Esophagus squamous epithelium (tissue), 4 donors: ENCODE measurements around the gene LEF1.

ENCODE experiments used
- POLR2A ChIP-seq, 4 donors: fragments of 450-650 bp; IDR thresholded peaks; one replicate each; pipeline ENCODE4 v1.6.1; 2017; ENCODE audit warnings: antibody characterized with exemption in 4 of 4, mild to moderate bottlenecking in 4 of 4, moderate library complexity in 3 of 4
- TF ChIP-seq, protein P1 (sequence below), 6 experiments: fragments of 450-650 bp in 4 of 6; fragments of 200-600 bp in 2 of 6; sonication (generic) in 2 of 6; IDR thresholded peaks; one replicate each; pipeline ENCODE4 v1.5.1; 2016 to 2019; ENCODE audit warnings: antibody characterized with exemption in 6 of 6, mild to moderate bottlenecking in 4 of 6, moderate library complexity in 4 of 6

DNA sequence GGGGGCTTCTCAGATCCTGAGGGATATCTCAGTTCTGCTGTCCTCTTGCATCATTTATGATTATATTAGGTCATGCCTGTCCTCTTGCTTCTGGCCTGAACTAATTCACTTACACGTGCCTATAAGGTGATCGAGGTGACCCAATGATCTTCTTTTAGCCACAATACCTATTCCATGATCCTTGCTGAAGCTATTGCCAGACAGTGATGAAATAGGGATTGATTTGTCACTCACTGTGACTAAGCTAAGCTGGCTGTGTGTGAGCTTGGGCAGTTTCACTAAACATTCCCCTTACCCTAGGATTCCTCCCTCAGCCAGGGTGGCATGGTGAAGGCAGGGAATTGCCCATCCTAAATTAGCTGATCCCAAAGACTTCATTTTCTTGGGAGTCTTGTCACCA lies 160.0 kb downstream of the LEF1 start:
- no peak for TF ChIP-seq POLR2A (IDR thresholded peaks at IDR 0.05)
- TF ChIP-seq, protein P1, sequence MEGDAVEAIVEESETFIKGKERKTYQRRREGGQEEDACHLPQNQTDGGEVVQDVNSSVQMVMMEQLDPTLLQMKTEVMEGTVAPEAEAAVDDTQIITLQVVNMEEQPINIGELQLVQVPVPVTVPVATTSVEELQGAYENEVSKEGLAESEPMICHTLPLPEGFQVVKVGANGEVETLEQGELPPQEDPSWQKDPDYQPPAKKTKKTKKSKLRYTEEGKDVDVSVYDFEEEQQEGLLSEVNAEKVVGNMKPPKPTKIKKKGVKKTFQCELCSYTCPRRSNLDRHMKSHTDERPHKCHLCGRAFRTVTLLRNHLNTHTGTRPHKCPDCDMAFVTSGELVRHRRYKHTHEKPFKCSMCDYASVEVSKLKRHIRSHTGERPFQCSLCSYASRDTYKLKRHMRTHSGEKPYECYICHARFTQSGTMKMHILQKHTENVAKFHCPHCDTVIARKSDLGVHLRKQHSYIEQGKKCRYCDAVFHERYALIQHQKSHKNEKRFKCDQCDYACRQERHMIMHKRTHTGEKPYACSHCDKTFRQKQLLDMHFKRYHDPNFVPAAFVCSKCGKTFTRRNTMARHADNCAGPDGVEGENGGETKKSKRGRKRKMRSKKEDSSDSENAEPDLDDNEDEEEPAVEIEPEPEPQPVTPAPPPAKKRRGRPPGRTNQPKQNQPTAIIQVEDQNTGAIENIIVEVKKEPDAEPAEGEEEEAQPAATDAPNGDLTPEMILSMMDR (IDR thresholded peaks at IDR 0.05), result no peak
